K562 (cell line): ENCODE data around the gene SOSTDC1. TPM values are rescaled to one million over a fixed set of nuclear protein-coding genes. Genes with fewer than 3 reads are reported as not detected.
A peak's percentile ranks its signal among the peaks of the same experiment; 100 is the strongest.

Source experiments
- E2F4 ChIP-seq: sonication (generic); formaldehyde crosslinking; IDR thresholded peaks from 2 replicates; pipeline ENCODE4 v1.8.0; 2022; ENCODE audit warnings: mild to moderate bottlenecking, low read depth, missing genetic modification reagents
- ETS1 ChIP-seq: conservative IDR thresholded peaks from 2 replicates; pipeline ENCODE4 v1.6.1; 2011; ENCODE audit warnings: low read depth, mild to moderate bottlenecking, low read length; ENCODE audit not compliant: control insufficient read depth
- MXI1 ChIP-seq: IDR thresholded peaks from 2 replicates; pipeline ENCODE4 v1.6.1; 2011; ENCODE audit warnings: low read depth, mild to moderate bottlenecking, improper control_type of control experiment, low read length
- NFATC3 ChIP-seq: fragments of 450-650 bp; IDR thresholded peaks from 2 replicates; pipeline ENCODE4 v1.6.1; 2017; ENCODE audit warnings: mild to moderate bottlenecking
- PHTF2 ChIP-seq: fragments of 250-450 bp; sonication (Bioruptor Pico); IDR thresholded peaks from 2 replicates; pipeline ENCODE4 v1.5.0; 2021; ENCODE audit warnings: mild to moderate bottlenecking
- POLR2AphosphoS5 ChIP-seq: IDR thresholded peaks from 2 replicates; pipeline ENCODE4 v1.6.1; 2011; ENCODE audit warnings: mild to moderate bottlenecking, low read depth, low read length, moderate library complexity; ENCODE audit not compliant: control insufficient read depth, insufficient read depth
- PURB ChIP-seq: sonication (generic); formaldehyde crosslinking; IDR thresholded peaks from 2 replicates; pipeline ENCODE4 v1.9.0; 2021; ENCODE audit warnings: low read depth, mild to moderate bottlenecking, missing genetic modification reagents
- SMARCC2 ChIP-seq: fragments of 450-650 bp; IDR thresholded peaks from 2 replicates; pipeline ENCODE4 v1.6.1; 2017; ENCODE audit warnings: antibody characterized with exemption, moderate library complexity, mild to moderate bottlenecking, low read depth
- ZFP30 ChIP-seq: fragments of 250-450 bp; sonication (Bioruptor Pico); IDR thresholded peaks from 2 replicates; pipeline ENCODE4 v1.8.0; 2022; ENCODE audit warnings: moderate library complexity, mild to moderate bottlenecking, inconsistent platforms, borderline replicate concordance
- ZNF324 ChIP-seq: fragments of 250-450 bp; sonication (Bioruptor Pico); IDR thresholded peaks from 2 replicates; pipeline ENCODE4 v1.4.0; 2020; ENCODE audit warnings: mild to moderate bottlenecking
- ZNF609 ChIP-seq: sonication (generic); formaldehyde crosslinking; IDR thresholded peaks from 2 replicates; pipeline ENCODE4 v1.8.1; 2023; ENCODE audit warnings: missing genetic modification reagents, mild to moderate bottlenecking, borderline replicate concordance
- polyA plus RNA-seq, 8 experiments: library from polyadenylated mRNA; depleted of rRNA in 4 of 8; stranded (reverse) in 5 of 8; unstranded in 3 of 8; fragments of >200 nt; fragmentation: Nextera tagmentation in 2 of 8; fragmentation: Illumina TruSeq in 1 of 8; extraction: Ambion mirVana in 2 of 8; extraction: Trizol in 1 of 8; gene quantifications; 2 replicates each; pipeline versions ENCODE4 v1.2.1 to v1.2.3, GENCODE V29; 2011 to 2014; ENCODE audit warnings: inconsistent platforms in 1 of 8, missing spikeins in 1 of 8
- total RNA-seq, 7 experiments: library from RNA; depleted of rRNA in 6 of 7; stranded (reverse); fragments of >200 nt in 6 of 7; fragmentation: Illumina TruSeq in 2 of 7; extraction: Trizol in 2 of 7; gene quantifications; 2 replicates each; pipeline versions ENCODE4 v1.2.1 to v1.2.3, GENCODE V29; 2011 to 2021; ENCODE audit warnings: low replicate concordance in 1 of 7

SOSTDC1 gene
- total and polyA plus RNA-seq, 9 of the 15 experiments (the other 6 are each of a cell fraction or from before 2014, with no cell fraction given) = 8.3 to 48.6 (median 15.9) TPM

GRCh38 chr7:16416289-16417282 lies 49.0 kb downstream of the SOSTDC1 start (continued):
- TF ChIP-seq PHTF2 (CRISPR knock-in tag) (no peak), ZNF324 (CRISPR knock-in tag) (no peak), SMARCC2 (peak; percentile 74; the same call in 1 of the 2 replicates), MXI1 (no peak), E2F4 (CRISPR knock-in tag) (no peak), ETS1 (no peak), NFATC3 (no peak), POLR2AphosphoS5 (no peak), ZFP30 (CRISPR knock-in tag) (no peak), ZNF609 (CRISPR knock-in tag) (no peak), PURB (CRISPR knock-in tag) (no peak)
- TF ChIP-seq, all 486 proteins: peak for 69
